NCI-H526 (cell line): ENCODE measurements around the gene GALNS.
"Not testable (repeated sequence)": the region's sequence is repeated elsewhere in the genome, so short reads cannot be mapped to it uniquely, and the experiment has no call there.

Experiments used
- DNase-seq, 2 experiments: peaks; one replicate each; lab custom pipeline; 2025; lab: John Stamatoyannopoulos, UW

The GALNS gene

GRCh38 chr16:88805340-88805715 lies 51.4 kb downstream of the GALNS start:
- no peak for DNase-seq

DNA sequence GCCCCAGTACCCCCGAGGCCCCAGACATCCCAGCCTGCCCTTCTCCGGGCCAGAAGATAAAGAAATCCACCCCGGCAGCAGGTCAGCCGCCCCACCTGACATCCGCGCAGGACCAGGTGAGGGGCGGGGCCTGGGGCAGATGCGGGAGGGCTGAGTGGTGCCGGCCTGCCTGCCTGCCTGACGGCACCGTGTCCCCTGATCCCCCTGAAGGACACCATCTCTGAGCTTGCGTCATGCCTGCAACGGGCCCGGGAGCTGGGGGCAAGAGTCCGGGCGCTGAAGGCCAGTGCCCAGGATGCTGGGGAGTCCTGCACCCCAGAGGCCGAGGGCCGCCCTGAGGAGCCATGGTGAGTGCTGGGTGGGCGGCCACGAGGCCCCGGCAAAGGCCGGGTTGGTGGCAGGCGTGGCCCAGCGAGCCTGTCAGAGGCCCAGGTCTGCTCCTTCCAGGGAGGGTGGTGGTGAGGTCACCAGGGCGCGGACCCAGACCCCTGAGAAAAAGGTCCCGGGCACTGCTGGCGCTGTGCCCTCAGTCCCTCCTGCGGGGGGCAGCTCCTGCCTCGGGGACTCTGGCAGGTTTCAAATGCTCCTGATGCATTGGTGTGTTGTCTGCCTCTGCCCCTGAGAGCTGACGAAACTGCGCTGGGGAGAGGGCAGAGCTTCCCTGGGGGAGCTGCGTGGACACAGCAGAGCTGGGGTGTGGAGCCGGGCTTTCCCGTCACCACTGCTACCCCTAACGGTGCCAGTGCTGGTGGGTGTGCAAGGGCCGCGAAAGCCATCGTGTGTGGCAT lies 52.0 kb downstream of the GALNS start:
- peak in 1 of 2 experiments; percentile 79 for DNase-seq

DNA sequence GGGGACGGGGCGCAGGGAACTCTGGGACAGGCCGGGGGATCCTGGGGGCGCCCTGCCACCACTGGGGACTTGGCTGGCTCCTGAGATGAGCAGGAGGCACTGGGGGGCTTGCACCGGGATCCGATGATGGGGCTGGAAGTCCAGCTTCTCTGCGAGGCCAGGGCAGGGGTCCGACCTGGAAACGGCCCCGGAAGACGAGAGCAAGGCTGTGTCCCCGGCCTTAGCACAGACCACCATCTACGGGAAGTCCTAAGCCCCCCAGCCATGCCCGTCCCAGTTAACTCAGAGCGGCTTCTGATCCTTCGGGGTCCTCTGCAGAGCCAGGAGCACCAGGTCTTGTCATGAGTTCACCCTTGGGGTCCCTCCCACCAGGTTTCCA lies 52.6 kb downstream of the GALNS start:
- no peak for DNase-seq

DNA sequence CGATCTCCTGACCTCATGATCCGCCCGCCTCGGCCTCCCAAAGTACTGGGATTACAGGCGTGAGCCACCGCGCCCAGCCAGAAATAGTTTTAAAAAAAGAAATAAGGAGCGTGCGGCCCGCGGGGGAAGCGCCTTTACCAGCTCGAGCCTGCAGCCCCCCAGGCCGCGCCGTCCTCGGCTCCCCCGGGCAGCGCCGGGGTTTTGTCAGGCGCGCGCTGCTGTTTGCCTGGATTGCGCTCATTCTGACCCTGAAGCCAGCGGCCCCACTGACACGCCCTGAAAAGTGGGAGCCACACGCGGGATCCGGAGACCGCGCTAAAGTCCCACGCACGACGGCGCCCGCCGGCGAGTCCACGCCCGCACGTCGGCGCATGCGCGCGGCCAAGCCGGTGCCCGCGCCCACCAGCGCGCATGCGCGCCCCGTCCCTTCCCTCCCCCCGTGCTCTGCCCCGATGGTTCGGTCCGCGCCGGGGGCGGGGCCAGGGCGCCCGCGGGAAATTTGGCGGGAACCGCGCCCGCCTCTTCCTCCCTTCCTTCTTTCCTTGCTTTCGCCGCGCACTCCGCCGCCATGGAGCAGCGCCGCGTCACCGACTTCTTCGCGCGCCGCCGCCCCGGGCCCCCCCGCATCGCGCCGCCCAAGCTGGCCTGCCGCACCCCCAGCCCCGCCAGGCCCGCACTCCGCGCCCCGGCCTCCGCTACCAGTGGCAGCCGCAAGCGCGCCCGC lies 53.3 kb downstream of the GALNS start, which contains the start of gene CDT1:
Gene CDT1 (plus strand): TSS at position 526 of the 724 bp plus-strand sequence. CDS start 43 bp downstream, at position 569.
- peak in 1 of 2 experiments; percentile 72 for DNase-seq

- DNase-seq: no peak
Observed at GRCh38 chr16:88800277-88800592, 56.5 kb downstream of the GALNS start.

DNA sequence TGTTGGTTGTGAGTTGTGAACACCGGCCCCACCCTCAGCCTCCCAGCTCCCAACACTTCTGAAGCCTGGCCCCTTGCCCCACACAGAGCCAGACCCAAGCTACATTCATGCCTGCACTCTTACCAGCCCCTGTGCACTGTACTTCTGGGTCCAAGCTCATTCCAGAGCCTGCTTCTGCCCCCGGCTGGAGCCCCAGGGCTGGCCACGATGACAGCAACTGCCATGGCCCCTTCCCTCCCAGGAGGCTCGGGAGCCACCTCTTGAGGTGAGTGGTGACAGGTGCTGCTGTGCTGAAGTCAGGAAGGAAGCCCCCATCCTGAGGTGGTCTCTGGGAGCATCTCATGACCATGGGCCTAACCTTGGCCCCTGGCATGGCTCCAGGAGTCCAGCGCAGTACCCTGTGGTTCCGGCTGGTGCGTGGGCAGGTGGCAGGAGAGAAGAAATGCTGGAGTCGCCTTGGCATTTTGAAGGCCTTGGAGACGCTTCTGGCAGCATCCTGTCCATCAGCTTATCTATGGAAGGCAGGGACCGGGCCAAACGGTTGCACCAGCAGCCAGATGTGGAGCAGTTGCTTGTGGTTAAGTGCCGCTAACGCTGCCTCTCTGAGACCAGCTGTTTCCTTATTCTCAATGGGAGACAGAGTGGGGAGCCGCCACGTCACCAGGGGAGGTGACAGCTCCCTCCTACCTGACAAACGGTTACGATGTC lies 57.0 kb downstream of the GALNS start:
- DNase-seq: no peak

GRCh38 chr16:88798772-88799455 lies 57.8 kb downstream of the GALNS start:
- DNase-seq: no peak

- DNase-seq: no peak
Observed at GRCh38 chr16:88798073-88798472, 58.7 kb downstream of the GALNS start.

GRCh38 chr16:88796278-88796677 lies 60.5 kb downstream of the GALNS start:
- no peak for DNase-seq

- no peak for DNase-seq
Observed at GRCh38 chr16:88793251-88793954, 63.3 kb downstream of the GALNS start.

DNA sequence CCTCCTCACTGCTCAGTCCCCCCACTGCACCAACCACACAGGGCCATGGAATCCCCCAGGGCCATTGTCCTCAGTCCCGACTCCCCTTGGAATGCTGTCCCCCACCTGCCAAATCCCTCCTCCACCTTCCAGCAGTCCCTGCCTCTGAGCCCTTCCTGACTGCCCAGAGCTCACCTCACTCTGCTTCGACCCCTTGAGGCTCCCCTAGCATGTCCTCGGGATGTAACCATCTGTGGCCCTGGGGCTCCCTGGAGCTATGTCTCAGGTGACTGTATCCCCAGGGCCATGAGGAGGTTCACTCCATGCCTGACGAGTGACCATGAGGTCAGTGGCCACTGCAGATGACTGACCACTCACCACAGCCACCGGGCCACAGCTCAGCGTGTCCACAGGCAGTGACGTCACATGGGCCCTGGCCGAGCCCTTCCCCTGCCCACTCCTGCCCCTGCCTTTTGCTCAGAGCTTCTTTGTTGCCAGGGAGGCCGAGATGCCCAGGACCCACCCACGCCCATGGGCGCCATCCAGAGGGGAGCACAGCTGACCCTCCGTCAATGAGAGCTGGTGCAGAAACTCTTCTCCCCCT lies 64.0 kb downstream of the GALNS start:
- DNase-seq: no peak

- DNase-seq: no peak
Observed at GRCh38 chr16:88792078-88792550, 64.6 kb downstream of the GALNS start.

DNA sequence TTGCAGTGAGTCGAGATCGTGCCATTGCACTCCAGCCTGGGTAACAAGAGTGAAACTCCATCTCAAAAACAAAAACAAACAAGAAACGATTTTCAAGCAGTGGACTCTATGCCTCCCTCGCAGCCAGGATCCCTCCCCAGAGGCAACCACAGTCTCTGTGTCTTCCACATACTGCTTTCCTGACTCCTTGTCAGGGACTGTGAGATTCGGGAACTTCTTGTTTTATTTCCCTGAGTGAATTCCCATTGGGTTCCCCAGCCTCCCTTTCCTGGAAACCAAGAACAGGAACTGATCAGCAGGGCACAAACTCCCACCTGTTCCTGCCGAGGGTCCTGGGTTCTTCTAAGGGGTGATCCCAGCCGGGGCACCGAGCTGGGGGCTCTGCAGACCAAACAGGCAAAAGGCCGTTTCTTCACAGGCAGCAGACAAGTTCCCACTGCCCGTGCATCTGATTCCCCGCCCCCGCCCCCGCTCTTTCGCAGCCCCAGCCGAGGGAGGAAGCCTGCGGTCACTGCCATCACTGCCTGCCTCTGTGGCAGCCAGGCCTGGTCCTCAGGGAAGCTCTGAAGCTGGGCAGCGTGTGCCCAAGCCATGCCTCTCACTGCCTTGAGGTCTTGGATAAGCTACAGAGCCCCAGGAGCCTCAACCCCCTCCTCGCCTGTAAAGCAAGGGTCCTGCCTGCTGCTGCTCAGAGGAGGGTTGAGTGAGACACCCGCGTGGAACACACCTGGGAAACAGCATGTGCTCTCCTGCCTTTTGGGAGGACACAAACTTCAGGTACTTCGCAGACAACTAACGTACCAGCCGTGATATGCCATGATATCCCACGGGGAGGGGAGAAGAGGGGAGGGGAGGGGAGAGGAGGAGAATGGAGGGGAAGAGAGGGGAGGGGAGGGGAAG lies 66.2 kb downstream of the GALNS start:
- peak in 1 of 2 experiments; percentile 57 for DNase-seq

DNA sequence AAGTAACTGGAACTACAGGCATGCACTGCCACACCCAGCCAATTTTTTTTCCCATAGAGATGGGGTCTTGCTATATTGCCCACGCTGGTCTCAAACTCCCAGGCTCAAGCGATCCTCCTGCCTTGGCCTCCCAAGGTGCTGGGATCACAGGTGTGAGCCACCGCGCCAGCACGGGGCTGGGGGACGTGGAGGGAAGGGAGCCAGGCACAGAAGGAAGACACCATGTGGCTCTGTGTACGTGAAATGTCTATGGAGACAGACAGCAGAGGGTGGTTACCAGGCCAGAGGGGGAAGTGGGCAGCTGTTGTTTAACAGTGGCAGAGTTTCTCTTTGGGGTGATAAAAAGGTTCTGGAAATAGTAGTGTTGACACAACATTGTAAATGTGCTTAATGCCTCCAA lies 67.2 kb downstream of the GALNS start:
- no peak for DNase-seq

- DNase-seq: not testable (repeated sequence)
Observed at GRCh38 chr16:88788749-88789148, 68.0 kb downstream of the GALNS start.

- DNase-seq: no peak
Observed at GRCh38 chr16:88787579-88788314, 69.0 kb downstream of the GALNS start.

- DNase-seq: peak in 1 of 2 experiments; percentile 61
Observed at GRCh38 chr16:88785106-88785924, 71.4 kb downstream of the GALNS start, which contains the start of gene PIEZO1. TSS of gene PIEZO1 (minus strand) at chr16:88785220. CDS start at chr16:88784964, 256 bp downstream.

- no peak for DNase-seq
Observed at GRCh38 chr16:88784856-88785105, 72.0 kb downstream of the GALNS start.
